ENCODE results near the gene WDR81. TPM values are rescaled to one million over a fixed set of nuclear protein-coding genes. Genes with fewer than 3 reads are reported as not detected.

WDR81 gene
- total RNA-seq, 4 donors from 2014 or later, result 25.7 to 40.8 (median 32.1) TPM

DNA sequence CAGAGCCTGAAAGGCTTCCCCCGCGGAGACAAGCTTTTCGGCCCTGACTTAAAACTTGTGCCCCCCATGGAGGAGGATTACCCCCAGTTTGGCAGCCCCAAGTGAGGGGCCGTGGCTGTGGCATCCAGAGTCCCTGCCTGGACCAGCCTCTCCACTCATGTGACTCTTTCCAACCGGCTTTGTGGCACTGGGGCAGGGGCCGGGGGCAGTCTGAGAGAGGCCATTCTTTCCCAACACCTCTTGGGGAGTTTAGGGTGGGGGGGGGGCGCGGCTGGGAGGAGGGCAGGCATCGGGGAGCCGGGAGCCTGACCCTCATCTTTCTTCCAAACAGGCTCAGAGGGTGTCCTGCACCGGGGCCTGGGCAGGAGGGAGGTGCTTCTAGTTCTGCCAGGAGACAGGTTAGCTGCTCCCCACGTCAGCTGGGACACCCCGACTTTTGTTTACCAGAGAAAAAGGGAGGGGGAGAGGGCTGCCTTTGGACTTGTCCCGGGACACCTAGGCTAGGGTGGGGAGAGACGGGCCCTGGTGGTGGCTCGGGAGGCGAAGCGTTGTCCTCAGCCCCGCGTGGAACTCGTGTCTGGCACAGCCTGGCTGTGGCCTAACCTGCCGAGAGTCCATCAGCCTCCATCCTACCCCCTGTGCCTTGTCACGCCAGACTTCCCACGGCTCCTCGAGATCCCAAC is 30.1 kb downstream of the WDR81 start:
- Histone ChIP-seq H3K4me1 (peaks cover 0 to 6% (median 2%) of the 10 kb centered on the region in 4 donors), H3K36me3 (no peaks in the 10 kb centered on the region), H3K27me3 (peaks cover 0 to 11% (median 0%) of the 10 kb centered on the region in 4 donors), H3K27ac (replicated peaks in 1 of 4) (no peak overlapping the region), H3K4me3 (no peak overlapping the region), H3K9me3 (no peaks in the 10 kb centered on the region)
- intact Hi-C loops (cut with DNase I), result no loop called here
- 79% methylated on average over 16 of the region's 25 CpGs for WGBS
- DNase-seq (ENCODE audit: extremely low spot score), result no peak
- TF ChIP-seq EP300 (IDR thresholded peaks at IDR 0.05), result no peak
- TF ChIP-seq, protein P1, sequence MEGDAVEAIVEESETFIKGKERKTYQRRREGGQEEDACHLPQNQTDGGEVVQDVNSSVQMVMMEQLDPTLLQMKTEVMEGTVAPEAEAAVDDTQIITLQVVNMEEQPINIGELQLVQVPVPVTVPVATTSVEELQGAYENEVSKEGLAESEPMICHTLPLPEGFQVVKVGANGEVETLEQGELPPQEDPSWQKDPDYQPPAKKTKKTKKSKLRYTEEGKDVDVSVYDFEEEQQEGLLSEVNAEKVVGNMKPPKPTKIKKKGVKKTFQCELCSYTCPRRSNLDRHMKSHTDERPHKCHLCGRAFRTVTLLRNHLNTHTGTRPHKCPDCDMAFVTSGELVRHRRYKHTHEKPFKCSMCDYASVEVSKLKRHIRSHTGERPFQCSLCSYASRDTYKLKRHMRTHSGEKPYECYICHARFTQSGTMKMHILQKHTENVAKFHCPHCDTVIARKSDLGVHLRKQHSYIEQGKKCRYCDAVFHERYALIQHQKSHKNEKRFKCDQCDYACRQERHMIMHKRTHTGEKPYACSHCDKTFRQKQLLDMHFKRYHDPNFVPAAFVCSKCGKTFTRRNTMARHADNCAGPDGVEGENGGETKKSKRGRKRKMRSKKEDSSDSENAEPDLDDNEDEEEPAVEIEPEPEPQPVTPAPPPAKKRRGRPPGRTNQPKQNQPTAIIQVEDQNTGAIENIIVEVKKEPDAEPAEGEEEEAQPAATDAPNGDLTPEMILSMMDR (IDR thresholded peaks at IDR 0.05), result no peak
- TF ChIP-seq POLR2AphosphoS5 (IDR thresholded peaks at IDR 0.05), result no peak
- TF ChIP-seq POLR2A (IDR thresholded peaks at IDR 0.05; ENCODE audit: low read depth), result no peak

- WGBS, result 82% methylated on average over 16 of the region's 20 CpGs
- peaks cover 0 to 11% (median 0%) of the 10 kb centered on the region in 4 donors for H3K27me3 ChIP-seq
- H3K4me1 ChIP-seq, result peaks cover 0 to 6% (median 2%) of the 10 kb centered on the region in 4 donors
- H3K36me3 ChIP-seq, result no peaks in the 10 kb centered on the region
- no peak overlapping the region for H3K4me3 ChIP-seq
- no peak for DNase-seq (ENCODE audit: extremely low spot score)
- intact Hi-C loops (cut with DNase I), result no loop called here
- H3K27ac ChIP-seq (replicated peaks in 1 of 4), result no peak overlapping the region
- TF ChIP-seq POLR2AphosphoS5 (IDR thresholded peaks at IDR 0.05) (no peak), EP300 (IDR thresholded peaks at IDR 0.05) (no peak), POLR2A (IDR thresholded peaks at IDR 0.05; ENCODE audit: low read depth) (no peak)
- TF ChIP-seq, protein P1 (IDR thresholded peaks at IDR 0.05), result no peak
- no peaks in the 10 kb centered on the region for H3K9me3 ChIP-seq
Observed at GRCh38 chr17:1755252-1755826, 30.8 kb downstream of the WDR81 start.

DNA sequence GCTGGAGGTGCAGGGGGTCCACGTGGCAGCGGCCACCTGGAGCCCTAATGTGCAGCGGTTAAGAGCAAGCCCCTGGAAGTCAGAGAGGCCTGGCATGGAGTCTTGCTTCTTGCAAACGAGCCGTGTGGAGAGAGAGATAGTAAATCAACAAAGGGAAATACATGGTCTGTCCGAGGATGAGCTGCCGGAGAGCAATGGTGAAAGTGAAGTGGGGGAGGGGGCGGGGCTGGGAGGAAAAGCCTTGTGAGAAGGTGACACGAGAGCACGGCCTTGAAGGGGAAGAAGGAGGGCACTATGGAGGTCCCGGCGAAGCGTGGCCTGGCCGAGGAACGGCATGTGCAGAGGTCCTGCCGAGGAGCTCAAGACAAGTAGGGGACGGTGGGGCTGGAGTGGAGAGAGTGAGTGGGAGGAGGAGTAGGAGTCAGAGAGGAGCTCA is 31.3 kb downstream of the WDR81 start:
- H3K36me3 ChIP-seq, result no peaks in the 10 kb centered on the region
- H3K27ac ChIP-seq (replicated peaks in 1 of 4), result no peak overlapping the region
- WGBS, result 66% methylated on average over 17 of the region's 17 CpGs
- peaks cover 0 to 5% (median 2%) of the 10 kb centered on the region in 4 donors for H3K4me1 ChIP-seq
- no peak for DNase-seq (ENCODE audit: extremely low spot score)
- TF ChIP-seq, protein P1 (IDR thresholded peaks at IDR 0.05), result no peak
- TF ChIP-seq EP300 (IDR thresholded peaks at IDR 0.05), result no peak
- no peak for TF ChIP-seq POLR2AphosphoS5 (IDR thresholded peaks at IDR 0.05)
- TF ChIP-seq POLR2A (IDR thresholded peaks at IDR 0.05; ENCODE audit: low read depth), result no peak
- no peak overlapping the region for H3K4me3 ChIP-seq
- no peaks in the 10 kb centered on the region for H3K9me3 ChIP-seq
- peaks cover 0 to 11% (median 0%) of the 10 kb centered on the region in 4 donors for H3K27me3 ChIP-seq
- intact Hi-C loops (cut with DNase I), result no loop called here

- Histone ChIP-seq H3K36me3 (no peaks in the 10 kb centered on the region), H3K9me3 (no peaks in the 10 kb centered on the region), H3K27ac (replicated peaks in 1 of 4) (no peak overlapping the region), H3K27me3 (peaks cover 0 to 11% (median 0%) of the 10 kb centered on the region in 4 donors), H3K4me1 (peaks cover 5 to 13% (median 10%) of the 10 kb centered on the region in 4 donors), H3K4me3 (no peak overlapping the region)
- WGBS, result 79% methylated on average over 15 of the region's 15 CpGs
- intact Hi-C loops (cut with DNase I), result no loop called here
- TF ChIP-seq POLR2AphosphoS5 (IDR thresholded peaks at IDR 0.05), result no peak
- no peak for TF ChIP-seq EP300 (IDR thresholded peaks at IDR 0.05)
- TF ChIP-seq, protein P1 (IDR thresholded peaks at IDR 0.05), result no peak
- TF ChIP-seq POLR2A (IDR thresholded peaks at IDR 0.05; ENCODE audit: low read depth), result no peak
- no peak for DNase-seq (ENCODE audit: extremely low spot score)
Observed at GRCh38 chr17:1758807-1759206, 34.3 kb downstream of the WDR81 start.
